Sciatic nerve (tissue), 2 donors: ENCODE results near the gene IKZF2. TPM values are rescaled to one million over a fixed set of nuclear protein-coding genes. Genes with fewer than 3 reads are reported as not detected.
"Not testable (repeated sequence)": the region's sequence is repeated elsewhere in the genome, so short reads cannot be mapped to it uniquely, and the experiment has no call there.

Source experiments
- ATAC-seq: fragments of 200-7000 bp; cut with Tn5 transposase; one replicate; pipeline ENCODE4 v1.9.1; 2020; ENCODE audit warnings: mild to moderate bottlenecking, moderate library complexity
- DNase-seq: peaks from one replicate; pipeline ENCODE4 v3.0.0-alpha.2; 2020; ENCODE audit warnings: low spot score
- intact Hi-C: fragments of 100-400 bp; cut with DNase I; formaldehyde crosslinking; loops from one replicate; pipeline ENCODE4 v1.14.2; 2022
- total RNA-seq: library from RNA; stranded (reverse); fragmentation: NEBNext Ultra II Directional; extraction: Animal tissue kit (Norgen Biotek cat#: 25700); gene quantifications from one replicate; pipeline ENCODE4 v1.2.1, GENCODE V29; 2021
- donor health status: DM: no; HTN: no; CAD: no.
- donor health status: DM: no; HTN: no; CAD: no.

The IKZF2 gene
- total RNA-seq, 1 donor from 2014 or later: 22.1 TPM

DNA sequence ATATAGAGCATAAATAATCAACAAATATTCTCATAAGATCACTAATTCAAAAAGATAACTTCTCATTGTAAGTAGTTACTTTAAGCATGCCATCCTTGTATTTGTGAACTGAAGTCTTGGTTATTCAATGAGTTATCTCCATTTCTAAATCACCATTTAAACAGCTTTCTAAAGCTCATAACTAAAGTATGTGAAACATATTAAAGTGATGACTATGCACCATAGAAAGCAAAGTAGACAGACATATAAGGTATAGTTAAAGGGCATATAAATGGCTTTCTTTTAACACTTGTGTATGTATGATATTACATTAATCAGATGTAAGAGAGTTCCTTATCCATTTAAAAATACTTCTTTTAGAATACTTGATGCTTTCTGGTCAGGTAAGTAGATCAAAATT, 83.5 kb downstream of the IKZF2 start:
- no peak for DNase-seq
- ATAC-seq: no peak
- intact Hi-C loops: no loop called here

DNA sequence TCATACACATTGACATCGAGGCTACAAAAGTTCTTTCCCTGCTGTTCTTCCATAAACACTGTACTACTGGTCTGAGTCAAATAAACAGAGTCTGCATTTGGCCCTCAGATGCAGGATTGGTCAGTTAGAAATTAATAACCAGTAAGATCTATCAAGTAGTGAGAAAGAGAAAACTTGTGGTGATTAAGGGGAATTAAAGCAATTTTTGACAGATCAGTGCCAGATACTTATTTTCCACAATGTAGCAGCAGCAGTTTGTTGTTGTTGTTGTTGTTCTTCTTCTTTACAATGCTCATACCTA, 85.0 kb downstream of the IKZF2 start:
- ATAC-seq (no peak), DNase-seq (no peak)
- intact Hi-C loops: no loop called here

DNA sequence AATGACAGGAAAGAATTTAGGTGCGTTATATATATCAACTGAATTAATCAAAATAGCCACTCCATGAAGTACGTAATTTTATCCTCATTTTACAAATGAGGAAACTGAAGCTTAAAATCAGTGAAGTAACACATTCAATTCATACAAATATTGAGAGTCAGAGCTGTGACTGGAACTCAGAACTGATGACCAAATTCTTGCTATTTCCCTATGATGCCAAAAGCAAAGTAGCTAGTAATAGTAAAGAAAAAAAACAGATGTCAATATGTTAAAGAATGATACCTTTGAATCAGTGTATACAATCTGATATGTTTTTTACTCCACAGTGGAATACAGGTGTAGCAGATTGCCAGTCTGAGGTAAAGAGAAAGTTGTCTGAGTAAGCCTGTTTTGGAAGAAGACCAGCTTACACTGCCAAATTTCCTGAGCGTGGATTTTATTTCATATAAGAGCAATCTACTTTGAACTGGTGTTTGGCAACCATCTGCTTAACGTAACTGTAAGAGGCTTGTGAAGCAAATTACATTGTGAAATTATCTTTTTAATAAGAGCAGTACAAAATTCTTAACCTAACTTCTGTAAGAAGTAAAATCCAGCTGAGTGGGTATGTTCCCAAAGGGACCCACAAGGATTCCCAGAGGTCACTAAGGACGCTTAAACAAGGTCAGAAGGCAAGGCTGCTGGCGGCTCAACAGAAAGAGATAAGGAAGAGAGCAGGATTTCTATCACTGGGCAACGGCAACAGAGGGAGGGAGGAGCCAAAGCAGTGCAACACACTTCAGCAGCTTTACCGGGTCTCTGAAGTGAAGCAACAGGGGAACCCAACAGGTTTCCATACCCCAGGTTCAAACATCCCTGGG, 85.6 kb downstream of the IKZF2 start:
- DNase-seq: no peak
- peak; percentile 71 for ATAC-seq
- intact Hi-C loops: no loop called here

DNA sequence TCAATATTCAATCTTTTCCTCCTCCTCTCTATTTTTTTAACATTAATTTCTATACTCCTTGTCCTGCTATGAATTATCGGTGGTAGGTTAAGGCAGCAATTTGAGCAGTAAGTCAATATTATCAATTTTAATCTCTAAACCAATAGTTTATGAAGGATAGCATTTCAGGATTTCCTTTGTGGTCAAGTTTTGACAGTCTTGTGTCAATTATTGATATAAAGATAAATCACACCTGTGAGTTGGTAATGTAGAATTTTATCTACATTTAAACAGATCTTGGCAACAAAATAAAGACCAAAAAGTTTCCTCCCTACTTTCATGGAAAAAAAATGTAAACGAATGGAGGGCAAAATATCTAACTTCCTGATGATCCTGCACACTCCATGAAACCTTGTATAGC, 87.3 kb downstream of the IKZF2 start:
- DNase-seq: no peak

DNA sequence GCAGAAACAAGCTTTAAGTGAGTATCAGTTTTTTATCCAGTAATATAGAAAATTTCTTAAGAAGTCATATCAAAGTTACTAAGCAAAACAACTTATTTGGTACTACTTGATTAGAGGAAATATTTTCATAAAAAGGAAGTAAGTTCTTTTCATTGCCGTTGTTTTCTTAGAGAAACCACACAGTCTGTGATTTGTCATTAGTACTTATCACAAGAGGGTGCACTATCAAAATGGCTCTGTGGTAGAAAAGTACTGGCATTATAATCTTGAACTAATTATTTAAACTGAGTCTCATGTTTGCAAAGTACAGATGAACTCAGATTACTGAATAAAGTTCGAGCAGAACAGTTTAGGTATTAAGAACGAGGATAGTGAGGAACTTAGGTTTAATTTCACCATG, 93.4 kb downstream of the IKZF2 start:
- intact Hi-C loops: no loop called here
- ATAC-seq: no peak
- DNase-seq: no peak

More for the DNA sequence above, 87.3 kb downstream of the IKZF2 start:
- intact Hi-C loops: no loop called here
- ATAC-seq: no peak

DNA sequence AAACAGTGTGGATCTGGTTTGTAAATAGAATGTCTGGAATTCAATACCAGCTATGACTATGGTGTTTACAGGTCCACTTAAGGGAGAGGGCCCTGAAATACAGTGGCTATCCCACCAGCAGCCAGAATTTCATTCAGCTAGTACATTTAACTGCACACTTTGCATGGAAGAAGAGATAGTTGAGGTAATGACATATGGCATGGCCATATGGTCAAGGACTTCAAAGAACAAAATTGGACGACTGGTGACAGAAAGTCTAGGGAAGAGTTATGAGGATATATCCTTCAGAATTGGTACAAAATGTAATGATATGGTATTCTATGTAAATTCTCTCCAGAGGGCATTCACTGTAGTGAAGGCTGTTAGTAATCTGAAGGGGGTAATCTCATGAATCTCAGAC, 105.0 kb downstream of the IKZF2 start:
- DNase-seq (no peak), ATAC-seq (no peak)
- intact Hi-C loops: no loop called here

DNA sequence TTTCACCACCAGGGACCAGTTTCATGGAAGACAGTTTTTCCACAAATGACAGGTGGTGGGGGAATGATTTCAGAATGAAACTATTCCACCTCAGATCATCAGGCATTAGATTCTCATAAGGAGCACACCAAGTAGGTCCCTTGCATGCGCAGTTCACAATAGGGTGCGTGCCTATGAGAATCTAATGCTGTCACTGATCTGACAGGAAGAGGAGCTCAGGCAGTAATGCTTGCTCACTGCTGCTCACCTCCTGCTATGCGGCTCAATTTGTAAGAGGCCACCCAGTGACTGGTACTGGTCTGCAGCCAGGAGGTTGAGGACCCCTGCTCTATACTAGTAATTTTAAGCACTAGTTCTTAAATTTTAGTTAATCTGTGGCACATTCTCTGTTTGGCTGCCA, 107.8 kb downstream of the IKZF2 start:
- no peak for DNase-seq
- no peak for ATAC-seq
- intact Hi-C loops: no loop called here

DNA sequence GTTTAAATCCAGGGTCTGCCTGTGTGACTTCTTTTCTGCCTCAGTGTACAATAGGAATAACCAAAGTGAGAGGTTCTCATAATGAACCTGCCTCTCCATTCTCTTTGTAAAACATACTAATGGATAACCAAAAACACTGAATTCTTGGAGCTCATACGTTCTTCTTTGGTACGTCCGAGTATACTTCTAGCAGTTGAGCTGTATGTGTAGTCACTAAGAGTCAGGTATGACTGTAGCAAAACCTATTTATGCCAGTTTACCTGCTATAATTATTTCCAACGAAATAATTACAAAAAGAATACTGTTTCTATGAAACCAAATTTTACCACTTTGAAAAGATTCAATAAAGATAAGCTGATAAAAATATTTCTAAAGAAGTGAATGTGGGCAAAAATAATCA, 109.2 kb downstream of the IKZF2 start:
- intact Hi-C loops: no loop called here
- no peak for DNase-seq

DNA sequence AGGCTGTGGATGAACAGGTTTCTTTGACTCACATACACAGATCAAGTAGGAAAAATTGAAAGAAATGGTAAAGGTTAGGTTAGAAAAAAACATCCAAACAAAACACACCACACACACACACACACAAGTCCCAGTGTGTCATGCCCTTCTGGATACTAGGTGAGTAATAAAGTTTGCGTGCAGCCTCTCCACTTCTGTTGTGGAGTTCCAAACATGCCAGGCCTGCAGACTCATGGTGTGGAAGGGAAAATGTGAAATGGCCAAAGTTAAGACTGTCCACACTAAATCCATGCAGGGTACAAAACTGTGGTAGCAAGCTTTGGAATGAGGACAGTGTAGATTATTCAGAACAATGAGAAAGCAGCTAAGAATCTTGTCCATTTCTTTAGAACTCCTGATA, 114.6 kb downstream of the IKZF2 start:
- no peak for DNase-seq
- intact Hi-C loops: no loop called here
- no peak for ATAC-seq

More for the DNA sequence above, 109.2 kb downstream of the IKZF2 start:
- no peak for ATAC-seq

DNA sequence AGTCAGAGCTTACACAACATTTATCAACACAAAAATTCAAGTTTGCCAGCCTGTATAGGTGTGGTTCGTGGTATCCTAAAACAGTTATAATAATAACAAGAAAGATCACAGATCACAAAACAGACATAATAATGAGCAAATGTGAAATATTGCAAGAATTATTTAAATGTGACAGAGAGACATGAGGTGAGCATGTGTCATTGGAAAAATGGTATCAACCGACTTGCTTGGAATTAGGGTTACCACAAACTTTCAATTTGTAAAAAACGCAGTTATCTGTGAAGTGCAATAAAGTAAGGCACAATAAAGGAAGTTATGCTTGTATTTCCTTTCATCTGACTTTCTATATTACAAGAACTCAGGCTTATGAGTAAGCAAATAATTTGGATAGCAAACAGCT, 116.8 kb downstream of the IKZF2 start:
- intact Hi-C loops: no loop called here
- ATAC-seq: no peak
- DNase-seq: no peak

DNA sequence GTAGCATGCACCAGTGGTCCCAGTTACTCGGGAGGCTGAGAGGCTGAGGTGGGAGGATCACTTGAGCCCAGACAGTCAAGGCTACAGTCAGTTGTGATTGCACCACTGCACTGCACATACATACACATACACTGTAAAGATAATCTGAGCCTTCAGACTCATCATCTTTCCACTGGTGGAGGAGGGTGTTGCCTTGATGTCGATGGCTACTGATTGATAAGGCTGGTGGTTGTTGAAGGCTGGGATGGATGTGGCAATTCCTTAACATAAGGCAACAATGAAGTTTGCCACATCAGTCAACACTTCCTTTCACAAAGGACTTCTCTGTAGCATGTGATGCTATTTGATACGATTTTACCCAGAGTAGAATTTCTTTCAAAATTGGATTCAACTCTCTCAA, 118.8 kb downstream of the IKZF2 start:
- DNase-seq (no peak), ATAC-seq (no peak)
- intact Hi-C loops: no loop called here

DNA sequence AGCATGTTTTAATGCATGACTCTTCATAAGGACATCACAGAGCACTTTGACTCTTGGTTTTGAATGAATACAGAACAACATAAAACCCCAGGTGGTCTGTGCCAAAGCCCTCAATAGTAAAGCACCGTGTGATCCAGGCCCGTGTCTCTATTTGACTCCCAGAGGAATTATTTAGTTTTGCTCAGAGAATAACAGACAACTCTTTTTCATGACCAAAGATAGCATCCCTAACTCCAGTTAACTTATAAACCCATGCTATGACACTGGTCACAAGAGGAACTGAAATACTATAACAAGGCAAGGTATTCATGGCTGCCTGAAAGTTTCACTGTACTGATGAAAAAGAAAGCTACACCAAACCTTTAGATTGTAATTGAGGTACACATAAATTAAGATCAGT, 128.4 kb downstream of the IKZF2 start:
- intact Hi-C loops: no loop called here
- DNase-seq (no peak), ATAC-seq (no peak)

DNA sequence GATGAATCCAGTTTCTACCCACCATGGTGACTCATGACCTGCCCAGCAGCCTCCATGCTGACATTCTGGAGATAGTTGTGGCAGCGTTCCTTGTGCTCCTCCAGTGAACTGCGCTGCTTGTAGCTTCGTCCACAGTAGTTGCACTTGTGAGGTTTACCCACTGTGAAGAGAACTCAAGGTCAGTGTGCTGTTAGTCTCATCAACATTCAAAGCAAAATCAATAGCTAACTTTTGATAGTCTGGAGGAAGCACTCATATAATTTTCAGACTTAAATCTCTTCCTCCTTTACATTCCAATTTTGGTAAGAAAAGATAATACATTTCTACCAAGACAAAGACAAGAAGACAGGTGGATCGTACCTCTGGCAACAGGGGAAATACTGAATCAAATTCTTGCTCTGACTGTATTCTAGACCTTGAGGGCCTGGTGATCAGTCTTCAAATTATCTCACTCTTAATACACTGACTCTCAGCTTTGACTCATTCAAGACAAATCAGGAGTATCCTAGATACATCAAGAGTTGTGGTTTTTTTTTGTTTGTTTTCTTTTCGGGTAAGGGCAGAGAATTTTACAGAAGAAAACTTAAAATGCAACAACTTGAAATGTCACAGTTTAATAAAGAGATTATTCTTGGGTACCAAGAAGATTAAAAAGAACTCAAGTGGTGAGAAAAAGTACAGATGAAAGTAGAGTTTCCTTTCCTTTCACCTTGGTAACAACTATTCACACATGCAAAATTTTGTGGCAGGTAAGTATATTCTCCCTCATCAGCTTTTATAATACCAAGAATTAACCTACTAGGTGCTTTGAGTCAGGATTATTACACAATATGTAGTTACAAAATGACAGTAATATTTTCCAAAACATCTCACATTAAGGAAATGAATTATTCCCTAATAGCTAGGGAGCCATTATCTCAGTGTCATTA, 129.2 kb downstream of the IKZF2 start:
- intact Hi-C loops: no loop called here
- ATAC-seq: no peak
- DNase-seq: no peak

DNA sequence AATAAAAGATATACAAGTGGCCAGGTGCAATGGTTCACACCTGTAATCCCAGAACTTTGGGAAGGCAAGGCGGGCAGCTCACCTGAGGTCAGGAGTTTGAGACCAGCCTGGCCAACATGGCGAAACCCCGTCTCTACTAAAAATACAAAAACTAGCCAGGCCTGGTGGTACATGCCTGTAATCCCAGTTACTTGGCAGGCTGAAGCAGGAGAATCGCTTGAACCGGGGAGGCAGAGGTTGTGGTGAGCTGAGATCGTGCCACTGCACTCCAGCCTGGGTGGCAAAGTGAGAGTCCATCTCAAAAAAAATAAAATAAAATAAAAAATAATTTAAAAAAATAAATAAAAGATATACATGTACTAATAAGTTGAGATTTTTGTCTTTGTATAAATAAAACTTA, 130.5 kb downstream of the IKZF2 start:
- DNase-seq, ATAC-seq, intact Hi-C loops: not testable (repeated sequence)

DNA sequence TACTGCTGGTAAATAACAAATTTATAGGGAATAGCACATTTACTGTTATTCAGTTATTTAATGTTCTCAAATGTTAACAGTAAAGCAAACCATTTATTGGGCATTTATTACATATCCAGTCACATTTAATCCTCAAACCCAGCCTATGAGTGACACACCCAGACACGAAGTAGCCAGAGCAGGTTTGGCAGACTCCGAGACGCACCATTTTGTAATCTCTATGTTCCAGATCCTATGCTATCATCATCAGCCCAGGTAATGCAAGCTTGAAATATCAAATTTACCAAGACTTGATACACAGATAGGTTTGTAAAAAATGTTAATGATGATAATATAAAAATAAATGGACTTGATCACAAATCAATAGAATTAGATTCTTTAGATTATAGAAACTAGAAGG, 131.1 kb downstream of the IKZF2 start:
- intact Hi-C loops: no loop called here
- ATAC-seq: no peak

DNA sequence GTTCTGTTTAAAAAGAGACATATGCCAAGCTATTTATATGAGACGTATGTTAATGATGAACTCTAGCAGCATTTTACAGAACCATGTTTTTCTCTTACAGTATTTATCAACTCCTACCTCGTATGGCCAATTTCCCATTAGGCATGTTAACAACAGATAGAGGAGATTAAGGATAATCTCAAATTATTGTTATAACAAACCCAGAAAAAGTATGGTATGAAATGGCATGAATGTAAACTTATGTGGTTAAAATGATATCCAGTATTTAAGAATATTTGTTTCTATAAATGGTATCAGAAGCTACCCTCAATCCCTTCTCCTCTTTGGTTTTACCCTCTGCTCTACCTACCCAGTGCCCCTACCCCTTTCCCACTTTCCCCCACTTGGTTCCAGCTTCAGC, 132.0 kb downstream of the IKZF2 start:
- intact Hi-C loops: no loop called here
- no peak for DNase-seq

More for the DNA sequence above, 131.1 kb downstream of the IKZF2 start:
- DNase-seq: no peak

DNA sequence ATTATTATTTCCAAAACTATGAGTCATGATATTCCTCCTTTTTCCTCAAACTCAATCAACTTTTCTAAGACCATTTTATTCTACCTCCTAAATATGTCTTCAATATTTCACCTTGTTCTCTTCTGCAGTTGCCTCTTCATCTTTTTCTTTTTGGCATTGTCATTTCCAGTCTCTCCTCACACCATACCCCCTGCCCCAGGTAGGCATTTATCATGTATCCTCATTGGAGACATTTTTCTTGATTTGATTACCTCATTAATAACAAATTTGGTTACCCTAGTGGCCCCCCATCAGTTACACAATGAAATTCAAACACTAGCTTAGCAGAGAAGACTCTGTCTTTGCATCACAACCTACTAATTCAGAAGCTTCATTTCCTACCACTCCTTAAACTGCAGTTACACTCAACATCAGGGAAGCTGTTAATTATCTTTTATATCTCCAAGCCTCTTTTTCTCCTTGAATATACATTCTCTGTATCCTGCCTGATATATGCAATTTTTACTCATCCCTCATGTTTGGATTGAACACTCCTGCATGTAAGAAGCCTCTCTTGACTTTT, 133.0 kb downstream of the IKZF2 start:
- ATAC-seq (no peak), DNase-seq (no peak)
- intact Hi-C loops: no loop called here

More for the DNA sequence above, 132.0 kb downstream of the IKZF2 start:
- no peak for ATAC-seq

DNA sequence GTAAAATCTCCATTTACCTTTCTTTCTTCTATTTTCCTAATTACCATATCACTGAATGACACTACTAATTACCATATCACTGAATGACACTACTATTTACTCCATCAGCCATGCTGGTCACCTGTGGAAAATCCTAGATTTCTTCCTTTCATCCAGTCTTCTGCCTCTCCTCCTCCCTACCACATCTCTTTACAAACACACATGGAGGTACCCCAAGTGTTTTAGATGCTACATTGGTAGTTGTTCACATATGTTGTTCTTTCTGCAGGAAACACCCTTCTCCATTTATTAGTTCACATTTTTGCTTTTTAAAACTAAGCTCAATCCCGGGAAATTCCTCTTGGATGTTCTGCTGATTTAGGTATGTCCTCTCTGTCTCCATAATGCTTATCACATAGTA, 134.0 kb downstream of the IKZF2 start:
- intact Hi-C loops: no loop called here
- DNase-seq (no peak), ATAC-seq (no peak)

DNA sequence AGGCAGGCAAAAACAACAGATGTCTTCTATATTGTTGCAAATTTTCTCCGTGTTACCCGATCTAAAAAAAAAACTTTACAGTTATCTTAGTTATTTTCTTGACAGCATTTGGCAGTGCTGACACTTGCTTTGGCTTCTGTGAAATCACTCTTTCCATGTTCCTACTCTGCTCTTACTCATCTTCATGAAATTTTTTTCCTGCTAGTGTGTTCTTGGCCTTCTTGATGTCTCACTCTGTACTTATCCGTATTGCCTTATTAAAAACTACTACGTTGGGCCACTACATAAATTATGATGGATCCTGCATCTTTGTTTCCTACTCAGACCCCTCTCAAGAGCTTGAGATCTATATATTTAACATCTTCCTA, 134.4 kb downstream of the IKZF2 start:
- ATAC-seq: no peak
- intact Hi-C loops: no loop called here

More for the DNA sequence above, 134.4 kb downstream of the IKZF2 start:
- DNase-seq: no peak
